Tibial artery (tissue), 4 donors: ENCODE data around the gene FCER2.

ENCODE experiments used
- DNase-seq, 2 donors: peaks; one replicate each; pipeline ENCODE4 v3.0.0-alpha.2; 2019
- H3K27ac ChIP-seq, 2 donors: fragments of 200-600 bp; sonication (generic) in 1 of 2; 1 replicate in 1 of 2; 2 replicates in 1 of 2; pipeline ENCODE4 v1.5.1; 2018 to 2019; ENCODE audit warnings: mild to moderate bottlenecking in 1 of 2
- H3K27me3 ChIP-seq, 2 donors: fragments of 200-600 bp; sonication (generic) in 1 of 2; one replicate each; pipeline versions ENCODE4 v1.5.1 to v1.6.0; 2016 to 2019
- H3K36me3 ChIP-seq, 3 donors: fragments of 200-600 bp; sonication (generic) in 2 of 3; one replicate each; pipeline ENCODE4 v1.5.1; 2016 to 2019; ENCODE audit warnings: mild to moderate bottlenecking in 2 of 3
- H3K4me1 ChIP-seq, 4 donors: fragments of 200-600 bp; sonication (generic) in 2 of 4; 1 replicate in 3 of 4; 2 replicates in 1 of 4; pipeline ENCODE4 v1.5.1; 2016 to 2019
- H3K4me3 ChIP-seq, 2 donors: fragments of 200-600 bp; sonication (generic) in 1 of 2; 1 replicate in 1 of 2; 2 replicates in 1 of 2; pipeline ENCODE4 v1.5.1; 2018 to 2019; ENCODE audit warnings: mild to moderate bottlenecking in 2 of 2
- H3K9me3 ChIP-seq, 3 donors: fragments of 200-600 bp; sonication (generic) in 1 of 3; one replicate each; pipeline ENCODE4 v1.5.1; 2016 to 2019
- intact Hi-C: fragments of 100-400 bp; cut with DNase I; formaldehyde crosslinking; loops from one replicate; pipeline ENCODE4 v1.15.0; 2023; ENCODE audit warnings: low total_unique reads
- TF ChIP-seq, protein P1 (sequence below), 2 experiments: fragments of 200-600 bp in 1 of 2; fragments of 450-650 bp in 1 of 2; IDR thresholded peaks; one replicate each; pipeline ENCODE4 v1.5.1; 2017 to 2019; ENCODE audit warnings: antibody characterized with exemption in 2 of 2, mild to moderate bottlenecking in 1 of 2, moderate library complexity in 1 of 2

Gene FCER2

DNA sequence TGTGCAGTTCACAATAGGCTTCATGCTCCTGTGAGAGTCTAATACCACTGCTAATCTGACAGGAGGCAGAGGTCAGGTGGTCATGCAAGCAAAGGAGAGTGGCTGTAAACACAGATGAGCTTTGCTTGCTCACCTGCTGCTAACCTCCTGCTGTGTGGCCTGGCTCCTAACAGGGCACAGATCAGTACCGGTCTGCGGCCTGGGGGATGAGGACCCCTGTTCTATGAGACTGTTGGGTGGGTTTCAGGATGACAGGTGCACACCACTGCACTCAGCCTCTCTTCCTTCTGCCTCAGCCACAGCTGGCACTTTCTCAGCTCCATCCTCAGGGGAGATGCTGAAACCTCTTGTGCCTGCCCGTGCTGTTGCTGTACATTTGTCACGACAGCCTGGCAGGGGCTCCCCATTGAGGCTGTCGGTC is 20.3 kb upstream of the FCER2 start:
- Histone ChIP-seq H3K4me3 (no peak overlapping the region), H3K9me3 (peaks cover 0 to 6% (median 0%) of the 10 kb centered on the region in 3 donors), H3K27me3 (peaks cover 0 to 10% of the 10 kb centered on the region in 2 donors), H3K4me1 (no peaks in the 10 kb centered on the region), H3K36me3 (no peaks in the 10 kb centered on the region), H3K27ac (no peak overlapping the region)
- intact Hi-C loops, result no loop called here
- no peak for DNase-seq
- TF ChIP-seq, protein P1, sequence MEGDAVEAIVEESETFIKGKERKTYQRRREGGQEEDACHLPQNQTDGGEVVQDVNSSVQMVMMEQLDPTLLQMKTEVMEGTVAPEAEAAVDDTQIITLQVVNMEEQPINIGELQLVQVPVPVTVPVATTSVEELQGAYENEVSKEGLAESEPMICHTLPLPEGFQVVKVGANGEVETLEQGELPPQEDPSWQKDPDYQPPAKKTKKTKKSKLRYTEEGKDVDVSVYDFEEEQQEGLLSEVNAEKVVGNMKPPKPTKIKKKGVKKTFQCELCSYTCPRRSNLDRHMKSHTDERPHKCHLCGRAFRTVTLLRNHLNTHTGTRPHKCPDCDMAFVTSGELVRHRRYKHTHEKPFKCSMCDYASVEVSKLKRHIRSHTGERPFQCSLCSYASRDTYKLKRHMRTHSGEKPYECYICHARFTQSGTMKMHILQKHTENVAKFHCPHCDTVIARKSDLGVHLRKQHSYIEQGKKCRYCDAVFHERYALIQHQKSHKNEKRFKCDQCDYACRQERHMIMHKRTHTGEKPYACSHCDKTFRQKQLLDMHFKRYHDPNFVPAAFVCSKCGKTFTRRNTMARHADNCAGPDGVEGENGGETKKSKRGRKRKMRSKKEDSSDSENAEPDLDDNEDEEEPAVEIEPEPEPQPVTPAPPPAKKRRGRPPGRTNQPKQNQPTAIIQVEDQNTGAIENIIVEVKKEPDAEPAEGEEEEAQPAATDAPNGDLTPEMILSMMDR (IDR thresholded peaks at IDR 0.05), result no peak

DNA sequence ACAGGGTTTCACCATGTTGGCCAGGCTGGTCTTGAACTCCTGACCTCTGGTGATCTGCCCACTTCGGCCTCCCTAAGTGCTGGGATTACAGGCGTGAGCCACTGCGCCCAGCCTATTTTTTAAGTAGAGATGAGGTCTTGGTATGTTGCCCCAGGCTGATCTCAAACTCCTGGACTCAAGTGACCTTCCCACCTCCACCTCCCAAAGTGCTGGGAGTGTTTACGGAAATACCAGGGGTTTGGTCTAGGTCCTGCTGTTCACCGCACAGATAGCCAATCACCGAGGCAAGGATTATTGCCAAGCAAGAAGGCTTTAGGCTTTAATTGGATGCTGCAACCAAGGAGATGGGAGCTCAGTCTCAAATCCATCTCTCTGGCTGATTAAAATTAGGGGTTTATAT is 18.4 kb upstream of the FCER2 start:
- TF ChIP-seq, protein P1 (IDR thresholded peaks at IDR 0.05), result no peak
- no peak overlapping the region for H3K4me3 ChIP-seq
- H3K27ac ChIP-seq, result no peak overlapping the region
- DNase-seq, result no peak
- H3K9me3 ChIP-seq, result peaks cover 0 to 7% (median 5%) of the 10 kb centered on the region in 3 donors
- H3K4me1 ChIP-seq, result no peaks in the 10 kb centered on the region
- H3K36me3 ChIP-seq, result no peaks in the 10 kb centered on the region
- H3K27me3 ChIP-seq, result peaks cover 0 to 9% of the 10 kb centered on the region in 2 donors
- intact Hi-C loops, result no loop called here

DNA sequence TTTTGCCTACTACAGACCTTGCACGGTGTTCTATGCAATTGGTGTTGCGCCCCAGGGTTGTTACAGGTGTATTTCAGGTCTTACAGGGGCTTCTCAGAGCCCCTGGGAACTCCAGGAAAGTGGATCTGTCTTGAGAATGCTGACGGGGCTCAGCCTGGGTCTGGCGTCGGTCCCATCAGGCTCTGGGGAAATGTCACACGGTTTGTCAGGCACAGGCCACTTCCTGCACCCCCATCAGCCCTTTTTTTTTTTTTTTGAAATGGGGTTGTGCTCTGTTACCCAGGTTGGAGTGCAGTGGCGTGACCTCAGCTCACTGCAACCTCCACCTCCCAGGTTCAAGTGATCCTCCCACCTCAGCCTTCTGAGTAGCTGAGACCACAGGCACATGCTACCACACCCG is 16.7 kb upstream of the FCER2 start:
- no peaks in the 10 kb centered on the region for H3K4me1 ChIP-seq
- no peaks in the 10 kb centered on the region for H3K36me3 ChIP-seq
- DNase-seq, result no peak
- H3K27me3 ChIP-seq, result peaks cover 0 to 6% of the 10 kb centered on the region in 2 donors
- TF ChIP-seq, protein P1 (IDR thresholded peaks at IDR 0.05), result no peak
- intact Hi-C loops, result no loop called here
- no peak overlapping the region for H3K27ac ChIP-seq
- H3K9me3 ChIP-seq, result peaks cover 0 to 7% (median 5%) of the 10 kb centered on the region in 3 donors
- H3K4me3 ChIP-seq, result no peak overlapping the region

DNA sequence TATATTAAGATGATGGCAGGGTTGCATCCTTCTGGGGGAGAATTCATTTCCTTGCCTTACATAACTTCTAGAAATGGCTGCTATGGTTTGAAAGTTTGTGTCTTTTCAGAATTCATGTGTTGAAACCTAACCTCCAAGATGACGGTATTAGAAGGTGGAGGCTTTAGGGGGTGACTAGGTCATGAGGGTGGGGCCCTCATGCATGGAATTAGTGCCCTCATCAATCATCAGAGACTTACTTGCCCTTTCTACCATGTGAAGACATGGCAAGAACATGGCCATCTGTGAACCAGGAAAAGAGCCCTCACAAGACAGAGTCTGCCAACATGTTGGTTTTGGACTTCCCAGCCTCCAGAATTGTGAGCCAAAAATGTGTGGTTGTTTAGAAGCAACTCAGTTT is 14.8 kb upstream of the FCER2 start:
- no peak for DNase-seq
- TF ChIP-seq, protein P1 (IDR thresholded peaks at IDR 0.05), result no peak
- peaks cover 0 to 7% (median 5%) of the 10 kb centered on the region in 3 donors for H3K9me3 ChIP-seq
- H3K4me3 ChIP-seq, result no peak overlapping the region
- H3K27ac ChIP-seq, result no peak overlapping the region
- no peaks in the 10 kb centered on the region for H3K36me3 ChIP-seq
- H3K4me1 ChIP-seq, result no peaks in the 10 kb centered on the region
- intact Hi-C loops, result no loop called here
- H3K27me3 ChIP-seq, result peaks cover 0 to 3% of the 10 kb centered on the region in 2 donors

DNA sequence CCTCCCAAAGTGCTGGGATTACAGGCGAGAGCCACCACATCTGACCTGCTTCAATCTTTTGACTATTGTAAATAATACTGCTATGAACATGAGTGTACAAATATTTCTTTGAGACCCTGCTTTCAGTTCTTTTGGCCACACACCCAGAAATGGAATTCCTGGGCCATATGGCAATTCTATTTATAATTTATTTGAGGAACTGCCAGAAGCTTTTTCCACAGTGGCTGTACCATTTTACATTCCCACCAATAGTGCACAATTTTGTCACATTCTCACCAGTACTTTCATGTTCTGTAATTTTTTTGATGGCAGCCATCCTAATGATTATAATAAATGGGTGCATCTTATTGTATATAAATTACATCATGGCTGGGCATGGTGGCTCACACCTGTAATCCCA is 13.7 kb upstream of the FCER2 start:
- Histone ChIP-seq H3K27me3 (peaks cover 0 to 3% of the 10 kb centered on the region in 2 donors), H3K4me1 (no peaks in the 10 kb centered on the region), H3K9me3 (peaks cover 0 to 7% (median 5%) of the 10 kb centered on the region in 3 donors), H3K4me3 (no peak overlapping the region), H3K27ac (no peak overlapping the region), H3K36me3 (no peaks in the 10 kb centered on the region)
- TF ChIP-seq, protein P1 (IDR thresholded peaks at IDR 0.05), result no peak
- no peak for DNase-seq
- intact Hi-C loops, result no loop called here

DNA sequence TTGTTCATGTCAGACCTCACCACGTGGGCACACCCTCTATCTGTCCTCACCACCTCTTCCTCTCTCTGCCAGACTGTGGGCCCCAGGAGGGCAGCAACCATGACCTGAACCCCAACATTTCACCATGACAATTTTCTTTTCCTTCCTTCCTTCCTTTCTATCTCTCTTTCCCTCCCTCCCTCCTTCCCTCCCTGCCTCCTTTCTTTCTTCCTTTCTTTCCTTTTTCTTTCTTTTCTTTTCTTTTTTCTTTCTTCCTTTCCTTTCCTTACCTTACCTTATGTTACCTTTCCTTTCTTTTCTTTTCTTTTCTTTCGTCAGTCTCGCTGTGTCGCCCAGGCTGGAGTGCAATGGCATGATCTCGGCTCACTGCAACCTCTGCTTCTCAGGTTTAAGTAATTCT is 8.7 kb upstream of the FCER2 start:
- intact Hi-C loops, result no loop called here
- Histone ChIP-seq H3K4me1 (no peaks in the 10 kb centered on the region), H3K27ac (no peak overlapping the region), H3K27me3 (peaks cover 0 to 16% of the 10 kb centered on the region in 2 donors), H3K36me3 (no peaks in the 10 kb centered on the region), H3K4me3 (no peak overlapping the region), H3K9me3 (no peaks in the 10 kb centered on the region)
- TF ChIP-seq, protein P1 (IDR thresholded peaks at IDR 0.05), result no peak
- DNase-seq, result no peak
